Measurements from ENCODE around the gene RNF38. TPM values are rescaled to one million over a fixed set of nuclear protein-coding genes. Genes with fewer than 3 reads are reported as not detected.

RNF38 gene
- total and polyA plus RNA-seq, 9 of the 15 experiments (the other 6 are each of a cell fraction or from before 2014, with no cell fraction given) = 1.6 to 9.8 (median 4.5) TPM

- H3K9me1 ChIP-seq (ENCODE audit: control insufficient read depth, insufficient read depth, low read length) = no peaks in the 10 kb centered on the region
- DNase-seq (ENCODE audit: extremely low read depth in 1 of 4, low spot score in 3 of 4) = no peak
- WGBS (ENCODE audit: insufficient coverage, low coverage, missing lambda C conversion rate) = 83% methylated on average over 5 of the region's 6 CpGs
- in situ Hi-C loops (cut with MboI) (no loop called here), intact Hi-C loops (cut with micrococcal nuclease) (no loop called here)
- no peak overlapping the region for H3K4me3 ChIP-seq
- H3K27ac ChIP-seq (ENCODE audit: extremely low read depth, low read depth, low read length) = no peak overlapping the region
- ChIA-PET CTCF (ENCODE audit: low intra/inter-chr PET ratio) (no interaction called here), POLR2A (interaction anchor here (1.3 kb wide), 1 partner anchor 10 kb away, joined by 3 read pairs; no protein-coding TSS in a partner anchor)
- H3K79me2 ChIP-seq (ENCODE audit: control insufficient read depth, insufficient read depth, low read length) = no peaks in the 10 kb centered on the region
- no peaks in the 10 kb centered on the region for H3K36me3 ChIP-seq (ENCODE audit: control insufficient read depth, insufficient read depth, low read length)
- H3K27me3 ChIP-seq (ENCODE audit: control insufficient read depth in 2 of 2, insufficient read depth in 2 of 2, low read length in 2 of 2) = no peaks in the 10 kb centered on the region
- ATAC-seq = no peak
- peaks cover 0 to 4% of the 10 kb centered on the region in 2 experiments; a peak in 2 of 5 replicates for H3K4me1 ChIP-seq (replicated peaks in 1 of 2; ENCODE audit: control insufficient read depth in 2 of 2, insufficient read depth in 2 of 2, low read length in 2 of 2)
- no peak overlapping the region for H3K9ac ChIP-seq (ENCODE audit: insufficient read depth in 1 of 2, low read depth in 2 of 2, low read length in 2 of 2)
- FAIRE-seq = no peak
- H3K4me2 ChIP-seq (ENCODE audit: insufficient read depth, low read length) = no peak overlapping the region
- H2AFZ ChIP-seq (ENCODE audit: low read depth, low read length) = no peak overlapping the region
- no TSS peak for BruUV-seq (replicated peaks)
- no peaks in the 10 kb centered on the region for H3K9me3 ChIP-seq (replicated peaks; ENCODE audit: control insufficient read depth, insufficient read depth, low read depth, low read length)
- no peaks in the 10 kb centered on the region; the same call in 1 of the 2 replicates for H4K20me1 ChIP-seq (replicated peaks; ENCODE audit: control insufficient read depth, insufficient read depth, low read length)
- TF ChIP-seq SMARCA5 (IDR thresholded peaks at IDR 0.05) (no peak), USF1 (CRISPR knock-in tag; IDR thresholded peaks at IDR 0.05) (no peak), KAT2B (IDR thresholded peaks at IDR 0.05; ENCODE audit: low read depth, low read length) (no peak), KLF6 (CRISPR knock-in tag; IDR thresholded peaks at IDR 0.05; ENCODE audit: borderline replicate concordance) (no peak), PTBP1 (IDR thresholded peaks at IDR 0.05; ENCODE audit: low read depth, low read length) (no peak), PURB (CRISPR knock-in tag; IDR thresholded peaks at IDR 0.05; ENCODE audit: low read depth) (no peak), AFF1 (IDR thresholded peaks at IDR 0.05; ENCODE audit: low read depth in 1 of 2, partially characterized antibody in 2 of 2) (no peak), HOMEZ (CRISPR knock-in tag; IDR thresholded peaks at IDR 0.05) (no peak), CEBPZ (IDR thresholded peaks at IDR 0.05; ENCODE audit: borderline replicate concordance, low read depth, low read length) (no peak), MAZ (CRISPR knock-in tag; conservative IDR thresholded peaks at IDR 0.05 in 1 of 2, IDR thresholded peaks at IDR 0.05 in 1 of 2) (no peak), BHLHE40 (IDR thresholded peaks at IDR 0.05; ENCODE audit: low read length) (no peak), ZNF133 (CRISPR knock-in tag; IDR thresholded peaks at IDR 0.05) (no peak)
Measured at GRCh38 chr9:36433386-36433785, 33.3 kb upstream of the RNF38 start.

Data from K562 (cell line).